GM19452 (cell line): ENCODE measurements around the gene SALL2.
"Not testable (repeated sequence)": the region's sequence is repeated elsewhere in the genome, so short reads cannot be mapped to it uniquely, and the experiment has no call there.

ENCODE experiments used
- ATAC-seq: cut with Tn5 transposase; IDR thresholded peaks from one replicate; pipeline ENCODE4 v1.9.1; 2021; ENCODE audit not compliant: unreplicated experiment

SALL2 gene

GRCh38 chr14:21525962-21526671 lies at the start of gene SALL2:
Gene SALL2 (minus strand): TSS chr14:21526346. CDS start chr14:21526127, 219 bp downstream.
- ATAC-seq: no peak

GRCh38 chr14:21575661-21576060 lies 49.5 kb upstream of the SALL2 start:
- no peak for ATAC-seq

- no peak for ATAC-seq
Measured at GRCh38 chr14:21572604-21573003, 46.5 kb upstream of the SALL2 start.

GRCh38 chr14:21558703-21559170 lies 32.6 kb upstream of the SALL2 start:
- ATAC-seq: no peak

- ATAC-seq: no peak
Measured at GRCh38 chr14:21557084-21557901, 31.1 kb upstream of the SALL2 start.

GRCh38 chr14:21556378-21557083 lies 30.4 kb upstream of the SALL2 start:
- ATAC-seq: no peak

GRCh38 chr14:21553266-21553665 lies 27.1 kb upstream of the SALL2 start:
- no peak for ATAC-seq

- ATAC-seq: not testable (repeated sequence)
Measured at GRCh38 chr14:21544588-21544987, 18.4 kb upstream of the SALL2 start.

- no peak for ATAC-seq
Measured at GRCh38 chr14:21543963-21544362, 17.8 kb upstream of the SALL2 start.

- no peak for ATAC-seq
Measured at GRCh38 chr14:21543521-21543960, 17.4 kb upstream of the SALL2 start.

- ATAC-seq: no peak
Measured at GRCh38 chr14:21541413-21542074, 15.4 kb upstream of the SALL2 start.

- no peak for ATAC-seq
Measured at GRCh38 chr14:21539189-21539940, 13.2 kb upstream of the SALL2 start.

- no peak for ATAC-seq
Measured at GRCh38 chr14:21537090-21537424, 10.9 kb upstream of the SALL2 start.

GRCh38 chr14:21536418-21537089 lies 10.4 kb upstream of the SALL2 start:
- ATAC-seq: no peak

- ATAC-seq: no peak
Measured at GRCh38 chr14:21535545-21536417, 9.6 kb upstream of the SALL2 start.

GRCh38 chr14:21534576-21534975 lies 8.4 kb upstream of the SALL2 start:
- no peak for ATAC-seq

GRCh38 chr14:21533294-21533693 lies 7.1 kb upstream of the SALL2 start:
- no peak for ATAC-seq

- no peak for ATAC-seq
Measured at GRCh38 chr14:21529515-21529914, 3.4 kb upstream of the SALL2 start.
